HepG2 (cell line): ENCODE data around the gene FCMR. TPM values are rescaled to one million over a fixed set of nuclear protein-coding genes. Genes with fewer than 3 reads are reported as not detected.

ENCODE experiments used
- ARNT ChIP-seq: fragments of 450-650 bp; IDR thresholded peaks from 2 replicates; pipeline ENCODE4 v1.6.1; 2017
- CBX2 ChIP-seq, 2 experiments: fragments of 200-600 bp in 1 of 2; sonication (generic); formaldehyde crosslinking in 1 of 2; IDR thresholded peaks; 2 replicates each; pipeline versions ENCODE4 v1.7.0 to v1.8.1; 2018 to 2022; ENCODE audit warnings: low read depth in 2 of 2, low read length in 1 of 2, mild to moderate bottlenecking in 1 of 2, missing genetic modification reagents in 1 of 2
- CENPX ChIP-seq: sonication (generic); formaldehyde crosslinking; IDR thresholded peaks from 2 replicates; pipeline ENCODE4 v1.9.0; 2021; ENCODE audit warnings: mild to moderate bottlenecking, missing genetic modification reagents, moderate library complexity
- ETV5 ChIP-seq: IDR thresholded peaks from 2 replicates; pipeline ENCODE4 v1.6.1; 2018; ENCODE audit warnings: missing biosample characterization, missing genetic modification reagents, inconsistent platforms, borderline replicate concordance
- GABPA ChIP-seq, 2 experiments: IDR thresholded peaks; 2 replicates each; pipeline ENCODE4 v1.6.1; 2011 to 2016; ENCODE audit warnings: low read depth in 2 of 2, low read length in 1 of 2, missing biosample characterization in 1 of 2, missing genetic modification characterization in 1 of 2
- HOXA7 ChIP-seq: sonication (generic); formaldehyde crosslinking; IDR thresholded peaks from 2 replicates; pipeline ENCODE4 v1.8.1; 2022; ENCODE audit warnings: mild to moderate bottlenecking, missing genetic modification reagents, moderate library complexity
- JARID2 ChIP-seq: sonication (generic); formaldehyde crosslinking; IDR thresholded peaks from 2 replicates; pipeline ENCODE4 v1.8.1; 2023; ENCODE audit warnings: missing genetic modification reagents, inconsistent platforms; ENCODE audit not compliant: insufficient replicate concordance
- KMT2B ChIP-seq: IDR thresholded peaks from 2 replicates; pipeline ENCODE4 v1.6.1; 2016; ENCODE audit warnings: missing genetic modification reagents, missing compliant biosample characterization
- MBD4 ChIP-seq: IDR thresholded peaks from 2 replicates; pipeline ENCODE4 v1.6.1; 2012; ENCODE audit warnings: low read length, inconsistent platforms, borderline replicate concordance
- MBNL3 ChIP-seq: fragments of 250-450 bp; sonication (Bioruptor Pico); conservative IDR thresholded peaks from 2 replicates; pipeline ENCODE4 v1.8.0; 2022; ENCODE audit warnings: mild to moderate bottlenecking, inconsistent platforms
- NFATC3 ChIP-seq: sonication (generic); formaldehyde crosslinking; IDR thresholded peaks from 2 replicates; pipeline ENCODE4 v1.5.1; 2020; ENCODE audit warnings: mild to moderate bottlenecking, missing genetic modification reagents
- SP2 ChIP-seq: sonication (generic); formaldehyde crosslinking; IDR thresholded peaks from 2 replicates; pipeline ENCODE4 v1.5.1; 2020; ENCODE audit warnings: mild to moderate bottlenecking, missing genetic modification reagents
- YY1 ChIP-seq: IDR thresholded peaks from 2 replicates; pipeline ENCODE4 v1.6.1; 2011; ENCODE audit warnings: low read length, low read depth, moderate library complexity, mild to moderate bottlenecking; ENCODE audit not compliant: insufficient read depth, insufficient replicate concordance
- ZFX ChIP-seq: sonication (generic); formaldehyde crosslinking; IDR thresholded peaks from 2 replicates; pipeline ENCODE4 v1.4.0; 2020; ENCODE audit warnings: mild to moderate bottlenecking, low read depth, missing genetic modification reagents, moderate library complexity
- ZFY ChIP-seq: sonication (generic); formaldehyde crosslinking; IDR thresholded peaks from 2 replicates; pipeline ENCODE4 v1.4.0; 2020; ENCODE audit warnings: missing genetic modification reagents
- ZKSCAN5 ChIP-seq: sonication (generic); formaldehyde crosslinking; IDR thresholded peaks from 2 replicates; pipeline ENCODE4 v1.5.1; 2020; ENCODE audit warnings: mild to moderate bottlenecking, missing genetic modification reagents
- ZMYM4 ChIP-seq: sonication (generic); formaldehyde crosslinking; IDR thresholded peaks from 2 replicates; pipeline ENCODE4 v1.8.1; 2023; ENCODE audit warnings: mild to moderate bottlenecking, missing genetic modification reagents
- ZNF12 ChIP-seq: sonication (generic); formaldehyde crosslinking; IDR thresholded peaks from 2 replicates; pipeline ENCODE4 v1.5.0; 2020; ENCODE audit warnings: missing genetic modification reagents
- ZNF253 ChIP-seq: sonication (generic); formaldehyde crosslinking; IDR thresholded peaks from 2 replicates; pipeline ENCODE4 v1.8.0; 2022; ENCODE audit warnings: mild to moderate bottlenecking, missing genetic modification reagents, borderline replicate concordance
- ZNF484 ChIP-seq: sonication (generic); formaldehyde crosslinking; IDR thresholded peaks from 2 replicates; pipeline ENCODE4 v1.5.1; 2020; ENCODE audit warnings: mild to moderate bottlenecking, low read depth, missing genetic modification reagents, borderline replicate concordance
- ZNF496 ChIP-seq: sonication (generic); formaldehyde crosslinking; IDR thresholded peaks from 2 replicates; pipeline ENCODE4 v1.8.1; 2023; ENCODE audit warnings: mild to moderate bottlenecking, moderate library complexity, missing genetic modification reagents; ENCODE audit not compliant: insufficient replicate concordance
- ZNF552 ChIP-seq: sonication (generic); formaldehyde crosslinking; IDR thresholded peaks from 2 replicates; pipeline ENCODE4 v1.9.0; 2022; ENCODE audit warnings: missing genetic modification reagents, mild to moderate bottlenecking, borderline replicate concordance
- ZNF788 ChIP-seq: sonication (generic); formaldehyde crosslinking; IDR thresholded peaks from 2 replicates; pipeline ENCODE4 v1.5.0; 2020; ENCODE audit warnings: mild to moderate bottlenecking, missing genetic modification reagents, borderline replicate concordance
- ZNF816 ChIP-seq: sonication (generic); formaldehyde crosslinking; IDR thresholded peaks from 2 replicates; pipeline ENCODE4 v1.8.0; 2022; ENCODE audit warnings: missing genetic modification reagents, mild to moderate bottlenecking, borderline replicate concordance
- ZNF883 ChIP-seq: sonication (generic); formaldehyde crosslinking; IDR thresholded peaks from 2 replicates; pipeline ENCODE4 v1.5.1; 2020; ENCODE audit warnings: mild to moderate bottlenecking, missing genetic modification reagents; ENCODE audit errors: not compliant biosample characterization
- polyA plus RNA-seq, 8 experiments: library from polyadenylated mRNA; depleted of rRNA in 3 of 8; stranded (reverse) in 7 of 8; unstranded in 1 of 8; fragments of >200 nt; fragmentation: Illumina TruSeq in 4 of 8; extraction: Trizol in 4 of 8; gene quantifications; 2 replicates each; pipeline versions ENCODE4 v1.2.1 to v1.2.3, GENCODE V29; 2011 to 2016; ENCODE audit warnings: low read depth in 4 of 8, missing spikeins in 1 of 8, mixed read lengths in 1 of 8; ENCODE audit not compliant: insufficient read depth in 1 of 8
- total RNA-seq, 5 experiments: library from RNA; depleted of rRNA; stranded (reverse); fragments of >200 nt; fragmentation: Illumina TruSeq; extraction: Trizol; gene quantifications; 2 replicates each; pipeline ENCODE4 v1.2.3, GENCODE V29; 2016; ENCODE audit warnings: low read depth in 1 of 5
- TF ChIP-seq, protein P1 (sequence below): sonication (generic); formaldehyde crosslinking; IDR thresholded peaks from 2 replicates; pipeline ENCODE4 v1.5.0; 2020; ENCODE audit warnings: mild to moderate bottlenecking, missing genetic modification reagents
- TF ChIP-seq, protein P2 (sequence below): IDR thresholded peaks from 2 replicates; pipeline ENCODE4 v1.6.1; 2012; ENCODE audit warnings: inconsistent platforms

The FCMR gene
- total and polyA plus RNA-seq, 2 of the 13 experiments (the other 11 are each of a cell fraction or from before 2014, with no cell fraction given): not detected

DNA sequence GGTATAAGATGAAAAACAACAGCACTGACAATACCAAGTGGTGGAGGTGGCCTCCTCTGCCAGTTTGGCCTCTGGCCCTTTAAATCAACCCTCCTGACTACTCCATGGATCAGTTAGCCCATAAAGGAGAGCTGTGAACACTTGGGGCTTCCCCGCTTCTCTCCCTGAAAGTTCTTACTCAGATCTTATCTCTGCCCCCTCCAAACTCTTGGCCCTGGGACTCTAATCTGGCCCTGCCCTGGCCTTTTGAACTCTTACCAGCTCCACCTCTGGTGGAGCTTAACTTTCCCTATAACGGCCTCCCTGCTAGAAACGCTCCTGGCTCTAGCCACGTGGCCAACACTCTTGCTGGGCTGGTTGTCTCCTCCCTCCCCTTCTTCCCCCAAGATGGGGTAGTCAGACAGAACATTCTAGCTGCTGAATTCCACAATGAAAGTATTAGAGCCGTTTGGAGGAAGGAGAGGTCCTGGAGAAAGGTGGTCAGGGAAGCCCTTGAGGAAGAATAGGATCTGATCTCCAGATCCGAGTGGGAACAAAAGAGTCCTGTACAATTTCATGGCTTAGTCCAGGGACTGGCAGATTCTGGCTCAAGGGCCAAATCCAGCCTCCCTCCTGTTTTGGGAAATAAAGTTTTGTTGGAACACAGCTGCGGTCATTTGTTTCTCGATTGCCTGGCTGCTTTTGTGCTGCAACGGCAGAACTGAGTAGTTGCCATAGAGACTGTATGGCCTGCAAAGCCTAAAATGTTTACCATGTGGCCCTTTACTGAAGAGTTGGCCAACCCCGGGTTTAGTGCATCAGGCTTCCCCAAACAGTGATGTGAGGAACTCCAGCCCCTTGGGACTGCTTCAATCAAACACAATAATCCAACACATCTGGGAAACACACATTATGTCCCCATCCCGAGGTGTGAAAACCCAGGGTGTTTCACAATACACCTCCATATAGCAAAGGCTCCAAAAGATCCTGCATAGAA, 34.0 kb upstream of the FCMR start (continued):
- TF ChIP-seq ZNF883 (CRISPR knock-in tag): no peak
- no peak for TF ChIP-seq ARNT
- TF ChIP-seq, protein P1, sequence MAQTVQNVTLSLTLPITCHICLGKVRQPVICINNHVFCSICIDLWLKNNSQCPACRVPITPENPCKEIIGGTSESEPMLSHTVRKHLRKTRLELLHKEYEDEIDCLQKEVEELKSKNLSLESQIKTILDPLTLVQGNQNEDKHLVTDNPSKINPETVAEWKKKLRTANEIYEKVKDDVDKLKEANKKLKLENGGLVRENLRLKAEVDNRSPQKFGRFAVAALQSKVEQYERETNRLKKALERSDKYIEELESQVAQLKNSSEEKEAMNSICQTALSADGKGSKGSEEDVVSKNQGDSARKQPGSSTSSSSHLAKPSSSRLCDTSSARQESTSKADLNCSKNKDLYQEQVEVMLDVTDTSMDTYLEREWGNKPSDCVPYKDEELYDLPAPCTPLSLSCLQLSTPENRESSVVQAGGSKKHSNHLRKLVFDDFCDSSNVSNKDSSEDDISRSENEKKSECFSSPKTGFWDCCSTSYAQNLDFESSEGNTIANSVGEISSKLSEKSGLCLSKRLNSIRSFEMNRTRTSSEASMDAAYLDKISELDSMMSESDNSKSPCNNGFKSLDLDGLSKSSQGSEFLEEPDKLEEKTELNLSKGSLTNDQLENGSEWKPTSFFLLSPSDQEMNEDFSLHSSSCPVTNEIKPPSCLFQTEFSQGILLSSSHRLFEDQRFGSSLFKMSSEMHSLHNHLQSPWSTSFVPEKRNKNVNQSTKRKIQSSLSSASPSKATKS (CRISPR knock-in tag): no peak
- no peak for TF ChIP-seq MBD4
- no peak for TF ChIP-seq ZKSCAN5 (CRISPR knock-in tag)
- no peak for TF ChIP-seq SP2 (CRISPR knock-in tag)
- TF ChIP-seq, protein P2, sequence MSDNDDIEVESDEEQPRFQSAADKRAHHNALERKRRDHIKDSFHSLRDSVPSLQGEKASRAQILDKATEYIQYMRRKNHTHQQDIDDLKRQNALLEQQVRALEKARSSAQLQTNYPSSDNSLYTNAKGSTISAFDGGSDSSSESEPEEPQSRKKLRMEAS: peak; percentile 84
- no peak for TF ChIP-seq YY1
- TF ChIP-seq ZNF253 (CRISPR knock-in tag): no peak
- TF ChIP-seq KMT2B (CRISPR knock-in tag): no peak
- no peak for TF ChIP-seq ZMYM4 (CRISPR knock-in tag)
- no peak for TF ChIP-seq NFATC3 (CRISPR knock-in tag)
- TF ChIP-seq ZNF484 (CRISPR knock-in tag): no peak
- TF ChIP-seq ZFX: peak; percentile 29; the same call in 1 of the 2 replicates
- no peak for TF ChIP-seq HOXA7 (CRISPR knock-in tag)
- no peak for TF ChIP-seq ZNF788 (CRISPR knock-in tag)
- TF ChIP-seq ZNF816: no peak
- no peak for TF ChIP-seq CBX2 (IDR thresholded peaks at IDR 0.05; ENCODE audit: low read depth, low read length)
- no peak for TF ChIP-seq CBX2 (CRISPR knock-in tag; IDR thresholded peaks at IDR 0.05; ENCODE audit: low read depth)
- TF ChIP-seq CENPX: no peak
- no peak for TF ChIP-seq ZNF496 (CRISPR knock-in tag)
- no peak for TF ChIP-seq ZNF552 (CRISPR knock-in tag)
- 0 out of 2 replicates have a peak, but pooled peaks have one; percentile 18 for TF ChIP-seq ZFY (CRISPR knock-in tag)
- TF ChIP-seq ETV5 (CRISPR knock-in tag): no peak
- no peak for TF ChIP-seq JARID2 (CRISPR knock-in tag)
- TF ChIP-seq GABPA (IDR thresholded peaks at IDR 0.05; ENCODE audit: low read depth, low read length): no peak
- TF ChIP-seq GABPA (CRISPR knock-in tag; IDR thresholded peaks at IDR 0.05; ENCODE audit: low read depth): no peak
- TF ChIP-seq ZNF12 (CRISPR knock-in tag): no peak
- TF ChIP-seq MBNL3 (CRISPR knock-in tag): no peak
